Activated naive CD8-positive, alpha-beta T cell treated with anti-CD3 and anti-CD28 coated beads, Interleukin-2, amount 50 U/mL, for 16 hours (primary cell): Measurements from ENCODE around the gene FCHO1.

Experiments
- DNase-seq: peaks from one replicate; pipeline ENCODE4 v3.0.0-alpha.2; 2020; ENCODE audit warnings: low read depth, low spot score

The FCHO1 gene

GRCh38 chr19:17735410-17735809, 15.9 kb upstream of the FCHO1 start:
- no peak for DNase-seq

- DNase-seq, result no peak
These were observed 13.6 kb upstream of the FCHO1 start for GRCh38 chr19:17737690-17738153.

GRCh38 chr19:17739121-17739875, 12.0 kb upstream of the FCHO1 start:
- no peak for DNase-seq

GRCh38 chr19:17741456-17741855, 9.8 kb upstream of the FCHO1 start:
- no peak for DNase-seq

GRCh38 chr19:17743874-17744580, 7.2 kb upstream of the FCHO1 start:
- DNase-seq, result no peak

GRCh38 chr19:17747205-17748098, 3.8 kb upstream of the FCHO1 start:
- DNase-seq, result peak; percentile 86

- no peak for DNase-seq
These were observed 2.2 kb upstream of the FCHO1 start for GRCh38 chr19:17748884-17749638.

GRCh38 chr19:17749912-17750317, 1.4 kb upstream of the FCHO1 start:
- no peak for DNase-seq

- DNase-seq, result no peak
These were observed 616 bp downstream of the FCHO1 start for GRCh38 chr19:17751912-17752273.

- no peak for DNase-seq
These were observed 1.8 kb downstream of the FCHO1 start for GRCh38 chr19:17752865-17753639.

- no peak for DNase-seq
These were observed 2.7 kb downstream of the FCHO1 start for GRCh38 chr19:17753976-17754375.

GRCh38 chr19:17754634-17755442, 3.6 kb downstream of the FCHO1 start:
- DNase-seq, result no peak

GRCh38 chr19:17755443-17755890, 4.2 kb downstream of the FCHO1 start:
- DNase-seq, result no peak

GRCh38 chr19:17755977-17756670, 4.8 kb downstream of the FCHO1 start:
- no peak for DNase-seq

- DNase-seq, result no peak
These were observed 5.8 kb downstream of the FCHO1 start for GRCh38 chr19:17757125-17757524.

GRCh38 chr19:17758515-17758914, 7.2 kb downstream of the FCHO1 start:
- no peak for DNase-seq

GRCh38 chr19:17761148-17761547, 9.9 kb downstream of the FCHO1 start:
- DNase-seq, result no peak

GRCh38 chr19:17762505-17763229, 11.4 kb downstream of the FCHO1 start:
- no peak for DNase-seq
